GM23338 (cell line): Measurements from ENCODE around the gene USP21. TPM values are rescaled to one million over a fixed set of nuclear protein-coding genes. Genes with fewer than 3 reads are reported as not detected.
A peak's percentile ranks its signal among the peaks of the same experiment; 100 is the strongest.

Experiments used
- ATAC-seq: fragments of 200-7000 bp; cut with Tn5 transposase; 3 replicates; pipeline ENCODE4 v1.9.1; 2020
- DNase-seq: peaks from one replicate; pipeline ENCODE4 v3.0.0-alpha.2; 2015; ENCODE audit warnings: low spot score
- H2AFZ ChIP-seq: fragments of 200-600 bp; sonication (generic); 2 replicates; pipeline ENCODE4 v1.8.0; 2016; ENCODE audit warnings: antibody characterized with exemption, mild to moderate bottlenecking, moderate library complexity
- H3F3A ChIP-seq: fragments of 200-600 bp; sonication (generic); replicated peaks from 2 replicates; pipeline ENCODE4 v1.8.0; 2017; ENCODE audit warnings: antibody characterized with exemption, mixed run types, low read depth
- H3K27ac ChIP-seq: fragments of 200-600 bp; sonication (generic); 2 replicates; pipeline ENCODE4 v1.6.1; 2016; ENCODE audit warnings: low read depth
- H3K27me3 ChIP-seq: fragments of 200-600 bp; sonication (generic); 2 replicates; pipeline ENCODE4 v1.8.0; 2016; ENCODE audit warnings: mild to moderate bottlenecking, mixed run types, moderate library complexity; ENCODE audit not compliant: insufficient read depth
- H3K36me3 ChIP-seq: fragments of 200-600 bp; sonication (generic); 2 replicates; pipeline ENCODE4 v1.8.0; 2016; ENCODE audit warnings: mild to moderate bottlenecking; ENCODE audit not compliant: insufficient read depth
- H3K4me1 ChIP-seq: fragments of 200-600 bp; sonication (generic); 2 replicates; pipeline ENCODE4 v1.8.0; 2016; ENCODE audit warnings: mild to moderate bottlenecking, moderate library complexity; ENCODE audit not compliant: insufficient read depth
- H3K4me2 ChIP-seq: fragments of 200-600 bp; sonication (generic); 2 replicates; pipeline ENCODE4 v1.7.1; 2017; ENCODE audit warnings: mixed run types
- H3K4me3 ChIP-seq: fragments of 200-600 bp; sonication (generic); 2 replicates; pipeline ENCODE4 v1.6.1; 2016; ENCODE audit warnings: mixed run types
- H3K79me2 ChIP-seq: fragments of 200-600 bp; sonication (generic); replicated peaks from 2 replicates; pipeline ENCODE4 v1.8.0; 2017; ENCODE audit warnings: mild to moderate bottlenecking; ENCODE audit not compliant: insufficient read depth
- H3K9me2 ChIP-seq: fragments of 200-600 bp; sonication (generic); 2 replicates; pipeline ENCODE4 v1.8.0; 2017; ENCODE audit not compliant: insufficient read depth
- H4K20me1 ChIP-seq: fragments of 200-600 bp; sonication (generic); replicated peaks from 2 replicates; pipeline ENCODE4 v1.8.0; 2017; ENCODE audit warnings: mild to moderate bottlenecking; ENCODE audit not compliant: insufficient read depth
- H3K27ac Mint-ChIP-seq: 2 replicates; pipeline ENCODE4 v1.8.0; 2020; ENCODE audit warnings: inconsistent platforms, mild to moderate bottlenecking, moderate library complexity, mixed read lengths
- H3K27me3 Mint-ChIP-seq: 3 replicates; pipeline ENCODE4 v1.8.0; 2022; ENCODE audit warnings: low read depth, mild to moderate bottlenecking, moderate library complexity, mixed read lengths, inconsistent platforms; ENCODE audit not compliant: insufficient read depth, poor library complexity
- H3K36me3 Mint-ChIP-seq: 3 replicates; pipeline ENCODE4 v1.8.0; 2021; ENCODE audit warnings: low read depth, mild to moderate bottlenecking, inconsistent platforms, moderate library complexity, mixed read lengths
- H3K4me1 Mint-ChIP-seq: 3 replicates; pipeline ENCODE4 v1.8.0; 2020; ENCODE audit warnings: mild to moderate bottlenecking, inconsistent platforms, mixed read lengths
- H3K4me3 Mint-ChIP-seq: 3 replicates; pipeline ENCODE4 v1.8.0; 2021; ENCODE audit warnings: moderate library complexity, mild to moderate bottlenecking, inconsistent platforms, mixed read lengths
- H3K9me3 Mint-ChIP-seq: 3 replicates; pipeline ENCODE4 v1.8.0; 2020; ENCODE audit warnings: moderate library complexity, mild to moderate bottlenecking, inconsistent platforms, mixed read lengths
- CREB1 ChIP-seq: fragments of 250-450 bp; sonication (Bioruptor Pico); IDR thresholded peaks from 2 replicates; pipeline ENCODE4 v1.5.0; 2020; ENCODE audit warnings: low read depth, mild to moderate bottlenecking, moderate library complexity
- EZH2 ChIP-seq: fragments of 200-600 bp; sonication (generic); IDR thresholded peaks from one replicate; pipeline ENCODE4 v1.8.0; 2017; ENCODE audit warnings: antibody characterized with exemption, mild to moderate bottlenecking, low read depth; ENCODE audit not compliant: unreplicated experiment
- EZH2phosphoT487 ChIP-seq: fragments of 200-600 bp; sonication (generic); IDR thresholded peaks from one replicate; pipeline ENCODE4 v1.8.1; 2018; ENCODE audit warnings: antibody characterized with exemption; ENCODE audit not compliant: unreplicated experiment
- JUNB ChIP-seq: IDR thresholded peaks from one replicate; pipeline ENCODE4 v1.6.1; 2016; ENCODE audit warnings: antibody characterized with exemption; ENCODE audit not compliant: unreplicated experiment
- NANOG ChIP-seq: IDR thresholded peaks from 2 replicates; pipeline ENCODE4 v1.6.1; 2016; ENCODE audit warnings: antibody characterized with exemption, borderline replicate concordance
- POLR2AphosphoS5 ChIP-seq: IDR thresholded peaks from 2 replicates; pipeline ENCODE4 v1.6.1; 2016; ENCODE audit warnings: antibody characterized with exemption, low read depth
- STAT1 ChIP-seq: IDR thresholded peaks from one replicate; pipeline ENCODE4 v1.6.1; 2016; ENCODE audit warnings: antibody characterized with exemption; ENCODE audit not compliant: unreplicated experiment
- ZNF114 ChIP-seq: fragments of 250-450 bp; sonication (Bioruptor Pico); IDR thresholded peaks from 2 replicates; pipeline ENCODE4 v1.5.0; 2020; ENCODE audit warnings: mild to moderate bottlenecking, moderate library complexity
- ZNF331 ChIP-seq: fragments of 250-450 bp; sonication (Bioruptor Pico); IDR thresholded peaks from 2 replicates; pipeline ENCODE4 v1.5.0; 2020; ENCODE audit warnings: low read depth, mild to moderate bottlenecking, moderate library complexity
- polyA plus RNA-seq: library from polyadenylated mRNA; unstranded; fragments of >200 nt; fragmentation: Nextera tagmentation; extraction: Ambion mirVana; gene quantifications from 2 replicates; pipeline ENCODE4 v1.2.1, GENCODE V29; 2016
- total RNA-seq: library from RNA; depleted of rRNA; stranded (reverse); fragments of >200 nt; shearing (Covaris generic); gene quantifications from 2 replicates; pipeline ENCODE4 v1.2.3, GENCODE V29; 2014
- TF ChIP-seq, protein P1 (sequence below): IDR thresholded peaks from one replicate; pipeline ENCODE4 v1.6.1; 2018; ENCODE audit warnings: antibody characterized with exemption; ENCODE audit not compliant: unreplicated experiment
- TF ChIP-seq, protein P2 (sequence below), 2 experiments: fragments of 200-600 bp in 1 of 2; sonication (generic) in 1 of 2; conservative IDR thresholded peaks; 2 replicates each; pipeline versions ENCODE4 v1.5.1 to v1.6.1; 2016 to 2017; ENCODE audit warnings: antibody characterized with exemption in 2 of 2, low read depth in 2 of 2, mild to moderate bottlenecking in 2 of 2, moderate library complexity in 1 of 2
- TF ChIP-seq, protein P3 (sequence below): fragments of 250-450 bp; sonication (Bioruptor Pico); IDR thresholded peaks from 2 replicates; pipeline ENCODE4 v1.5.0; 2020; ENCODE audit warnings: mild to moderate bottlenecking, moderate library complexity
- TF ChIP-seq, protein P4 (sequence below): IDR thresholded peaks from 2 replicates; pipeline ENCODE4 v1.6.1; 2016; ENCODE audit warnings: antibody characterized with exemption

USP21 gene
- total and polyA plus RNA-seq, 2 experiments from 2014 or later: 17.9 to 25.6 TPM

DNA sequence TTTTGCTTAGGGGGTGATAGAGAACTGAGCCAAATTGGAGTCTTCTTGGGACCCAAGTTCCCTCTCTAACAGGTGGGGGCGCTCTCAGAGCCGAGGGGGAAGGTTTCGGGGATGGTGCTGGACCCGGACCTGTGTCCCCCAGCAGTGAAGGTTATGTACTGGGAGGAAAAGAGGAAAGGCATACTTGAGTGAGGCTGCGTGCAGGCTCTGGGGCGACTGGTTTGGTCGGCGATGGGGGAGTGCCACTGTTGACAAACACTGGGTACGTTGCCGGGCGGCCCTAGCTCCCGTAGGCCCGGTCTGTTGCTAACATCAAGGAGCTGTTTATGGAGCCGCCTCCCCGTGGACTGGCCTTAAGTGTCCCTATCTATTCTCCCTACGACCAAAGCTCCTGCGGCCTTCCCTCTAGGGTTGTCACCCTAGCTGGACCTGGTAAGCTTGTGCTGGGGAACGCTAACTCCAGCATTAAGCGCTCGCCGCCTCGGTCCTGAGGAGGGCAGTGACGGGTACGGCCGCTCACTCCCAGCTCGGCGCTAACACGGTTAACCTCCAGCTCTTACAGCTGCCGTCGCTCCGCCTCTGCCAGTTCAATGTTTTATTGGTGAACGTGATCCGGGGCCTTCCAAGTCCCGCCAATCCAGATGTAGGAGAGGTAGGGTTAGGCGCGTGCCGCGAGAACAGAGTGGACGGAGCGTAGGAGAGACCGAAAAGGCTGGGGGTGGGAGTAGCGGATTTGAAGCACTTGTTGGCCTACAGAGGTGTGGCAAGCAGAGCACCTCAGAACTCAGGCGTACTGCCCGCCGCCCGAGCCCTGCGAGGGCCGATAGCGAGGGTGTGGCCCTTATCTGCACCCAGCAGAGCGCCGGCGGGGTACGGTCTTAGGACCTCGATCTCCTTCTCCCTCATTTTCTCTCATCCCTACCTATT is 6.7 kb downstream of the USP21 start, which contains the start of gene PPOX:
TSS of gene PPOX (plus strand) at position 685 of the 927 bp plus-strand sequence. CDS start 422 bp downstream, outside the sequence.
- Mint-ChIP-seq H3K4me3 (peak within 1 kb of the TSS; percentile 84), H3K27ac (peak within 1 kb of the TSS; percentile 95), H3K27me3 (peaks cover 22% of the 10 kb centered on the region), H3K36me3 (peaks cover 32% of the 10 kb centered on the region), H3K9me3 (no peaks in the 10 kb centered on the region), H3K4me1 (peaks cover 16% of the 10 kb centered on the region)
- H3F3A ChIP-seq: peaks cover 20% of the 10 kb centered on the region
- DNase-seq (peak; percentile 99), ATAC-seq (peak; percentile 94)
- no peaks in the 10 kb centered on the region; the same call in none of the 2 replicates for H3K36me3 ChIP-seq
- peak within 1 kb of the TSS; percentile 21 for H3K27ac ChIP-seq
- peak within 1 kb of the TSS; percentile 56 for H2AFZ ChIP-seq
- H3K27me3 ChIP-seq: no peaks in the 10 kb centered on the region
- H3K4me1 ChIP-seq: peaks cover 7% of the 10 kb centered on the region; the same call in 1 of the 2 replicates
- peak within 1 kb of the TSS; percentile 89 for H3K4me2 ChIP-seq
- H3K9me2 ChIP-seq: no peaks in the 10 kb centered on the region
- H3K4me3 ChIP-seq: peak within 1 kb of the TSS; percentile 80
- no peaks in the 10 kb centered on the region; the same call in 1 of the 2 replicates for H4K20me1 ChIP-seq
- TF ChIP-seq, protein P1, sequence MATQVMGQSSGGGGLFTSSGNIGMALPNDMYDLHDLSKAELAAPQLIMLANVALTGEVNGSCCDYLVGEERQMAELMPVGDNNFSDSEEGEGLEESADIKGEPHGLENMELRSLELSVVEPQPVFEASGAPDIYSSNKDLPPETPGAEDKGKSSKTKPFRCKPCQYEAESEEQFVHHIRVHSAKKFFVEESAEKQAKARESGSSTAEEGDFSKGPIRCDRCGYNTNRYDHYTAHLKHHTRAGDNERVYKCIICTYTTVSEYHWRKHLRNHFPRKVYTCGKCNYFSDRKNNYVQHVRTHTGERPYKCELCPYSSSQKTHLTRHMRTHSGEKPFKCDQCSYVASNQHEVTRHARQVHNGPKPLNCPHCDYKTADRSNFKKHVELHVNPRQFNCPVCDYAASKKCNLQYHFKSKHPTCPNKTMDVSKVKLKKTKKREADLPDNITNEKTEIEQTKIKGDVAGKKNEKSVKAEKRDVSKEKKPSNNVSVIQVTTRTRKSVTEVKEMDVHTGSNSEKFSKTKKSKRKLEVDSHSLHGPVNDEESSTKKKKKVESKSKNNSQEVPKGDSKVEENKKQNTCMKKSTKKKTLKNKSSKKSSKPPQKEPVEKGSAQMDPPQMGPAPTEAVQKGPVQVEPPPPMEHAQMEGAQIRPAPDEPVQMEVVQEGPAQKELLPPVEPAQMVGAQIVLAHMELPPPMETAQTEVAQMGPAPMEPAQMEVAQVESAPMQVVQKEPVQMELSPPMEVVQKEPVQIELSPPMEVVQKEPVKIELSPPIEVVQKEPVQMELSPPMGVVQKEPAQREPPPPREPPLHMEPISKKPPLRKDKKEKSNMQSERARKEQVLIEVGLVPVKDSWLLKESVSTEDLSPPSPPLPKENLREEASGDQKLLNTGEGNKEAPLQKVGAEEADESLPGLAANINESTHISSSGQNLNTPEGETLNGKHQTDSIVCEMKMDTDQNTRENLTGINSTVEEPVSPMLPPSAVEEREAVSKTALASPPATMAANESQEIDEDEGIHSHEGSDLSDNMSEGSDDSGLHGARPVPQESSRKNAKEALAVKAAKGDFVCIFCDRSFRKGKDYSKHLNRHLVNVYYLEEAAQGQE: no peak
- TF ChIP-seq NANOG (no peak), EZH2phosphoT487 (no peak), ZNF114 (CRISPR knock-in tag) (no peak), POLR2AphosphoS5 (peak; percentile 68), ZNF331 (CRISPR knock-in tag) (no peak), EZH2 (no peak), CREB1 (CRISPR knock-in tag) (no peak), JUNB (no peak), STAT1 (no peak)
- TF ChIP-seq, protein P2, sequence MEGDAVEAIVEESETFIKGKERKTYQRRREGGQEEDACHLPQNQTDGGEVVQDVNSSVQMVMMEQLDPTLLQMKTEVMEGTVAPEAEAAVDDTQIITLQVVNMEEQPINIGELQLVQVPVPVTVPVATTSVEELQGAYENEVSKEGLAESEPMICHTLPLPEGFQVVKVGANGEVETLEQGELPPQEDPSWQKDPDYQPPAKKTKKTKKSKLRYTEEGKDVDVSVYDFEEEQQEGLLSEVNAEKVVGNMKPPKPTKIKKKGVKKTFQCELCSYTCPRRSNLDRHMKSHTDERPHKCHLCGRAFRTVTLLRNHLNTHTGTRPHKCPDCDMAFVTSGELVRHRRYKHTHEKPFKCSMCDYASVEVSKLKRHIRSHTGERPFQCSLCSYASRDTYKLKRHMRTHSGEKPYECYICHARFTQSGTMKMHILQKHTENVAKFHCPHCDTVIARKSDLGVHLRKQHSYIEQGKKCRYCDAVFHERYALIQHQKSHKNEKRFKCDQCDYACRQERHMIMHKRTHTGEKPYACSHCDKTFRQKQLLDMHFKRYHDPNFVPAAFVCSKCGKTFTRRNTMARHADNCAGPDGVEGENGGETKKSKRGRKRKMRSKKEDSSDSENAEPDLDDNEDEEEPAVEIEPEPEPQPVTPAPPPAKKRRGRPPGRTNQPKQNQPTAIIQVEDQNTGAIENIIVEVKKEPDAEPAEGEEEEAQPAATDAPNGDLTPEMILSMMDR (conservative IDR thresholded peaks at IDR 0.05; ENCODE audit: low read depth in 2 of 2): peak; percentile 68 to 69
- TF ChIP-seq, protein P3, sequence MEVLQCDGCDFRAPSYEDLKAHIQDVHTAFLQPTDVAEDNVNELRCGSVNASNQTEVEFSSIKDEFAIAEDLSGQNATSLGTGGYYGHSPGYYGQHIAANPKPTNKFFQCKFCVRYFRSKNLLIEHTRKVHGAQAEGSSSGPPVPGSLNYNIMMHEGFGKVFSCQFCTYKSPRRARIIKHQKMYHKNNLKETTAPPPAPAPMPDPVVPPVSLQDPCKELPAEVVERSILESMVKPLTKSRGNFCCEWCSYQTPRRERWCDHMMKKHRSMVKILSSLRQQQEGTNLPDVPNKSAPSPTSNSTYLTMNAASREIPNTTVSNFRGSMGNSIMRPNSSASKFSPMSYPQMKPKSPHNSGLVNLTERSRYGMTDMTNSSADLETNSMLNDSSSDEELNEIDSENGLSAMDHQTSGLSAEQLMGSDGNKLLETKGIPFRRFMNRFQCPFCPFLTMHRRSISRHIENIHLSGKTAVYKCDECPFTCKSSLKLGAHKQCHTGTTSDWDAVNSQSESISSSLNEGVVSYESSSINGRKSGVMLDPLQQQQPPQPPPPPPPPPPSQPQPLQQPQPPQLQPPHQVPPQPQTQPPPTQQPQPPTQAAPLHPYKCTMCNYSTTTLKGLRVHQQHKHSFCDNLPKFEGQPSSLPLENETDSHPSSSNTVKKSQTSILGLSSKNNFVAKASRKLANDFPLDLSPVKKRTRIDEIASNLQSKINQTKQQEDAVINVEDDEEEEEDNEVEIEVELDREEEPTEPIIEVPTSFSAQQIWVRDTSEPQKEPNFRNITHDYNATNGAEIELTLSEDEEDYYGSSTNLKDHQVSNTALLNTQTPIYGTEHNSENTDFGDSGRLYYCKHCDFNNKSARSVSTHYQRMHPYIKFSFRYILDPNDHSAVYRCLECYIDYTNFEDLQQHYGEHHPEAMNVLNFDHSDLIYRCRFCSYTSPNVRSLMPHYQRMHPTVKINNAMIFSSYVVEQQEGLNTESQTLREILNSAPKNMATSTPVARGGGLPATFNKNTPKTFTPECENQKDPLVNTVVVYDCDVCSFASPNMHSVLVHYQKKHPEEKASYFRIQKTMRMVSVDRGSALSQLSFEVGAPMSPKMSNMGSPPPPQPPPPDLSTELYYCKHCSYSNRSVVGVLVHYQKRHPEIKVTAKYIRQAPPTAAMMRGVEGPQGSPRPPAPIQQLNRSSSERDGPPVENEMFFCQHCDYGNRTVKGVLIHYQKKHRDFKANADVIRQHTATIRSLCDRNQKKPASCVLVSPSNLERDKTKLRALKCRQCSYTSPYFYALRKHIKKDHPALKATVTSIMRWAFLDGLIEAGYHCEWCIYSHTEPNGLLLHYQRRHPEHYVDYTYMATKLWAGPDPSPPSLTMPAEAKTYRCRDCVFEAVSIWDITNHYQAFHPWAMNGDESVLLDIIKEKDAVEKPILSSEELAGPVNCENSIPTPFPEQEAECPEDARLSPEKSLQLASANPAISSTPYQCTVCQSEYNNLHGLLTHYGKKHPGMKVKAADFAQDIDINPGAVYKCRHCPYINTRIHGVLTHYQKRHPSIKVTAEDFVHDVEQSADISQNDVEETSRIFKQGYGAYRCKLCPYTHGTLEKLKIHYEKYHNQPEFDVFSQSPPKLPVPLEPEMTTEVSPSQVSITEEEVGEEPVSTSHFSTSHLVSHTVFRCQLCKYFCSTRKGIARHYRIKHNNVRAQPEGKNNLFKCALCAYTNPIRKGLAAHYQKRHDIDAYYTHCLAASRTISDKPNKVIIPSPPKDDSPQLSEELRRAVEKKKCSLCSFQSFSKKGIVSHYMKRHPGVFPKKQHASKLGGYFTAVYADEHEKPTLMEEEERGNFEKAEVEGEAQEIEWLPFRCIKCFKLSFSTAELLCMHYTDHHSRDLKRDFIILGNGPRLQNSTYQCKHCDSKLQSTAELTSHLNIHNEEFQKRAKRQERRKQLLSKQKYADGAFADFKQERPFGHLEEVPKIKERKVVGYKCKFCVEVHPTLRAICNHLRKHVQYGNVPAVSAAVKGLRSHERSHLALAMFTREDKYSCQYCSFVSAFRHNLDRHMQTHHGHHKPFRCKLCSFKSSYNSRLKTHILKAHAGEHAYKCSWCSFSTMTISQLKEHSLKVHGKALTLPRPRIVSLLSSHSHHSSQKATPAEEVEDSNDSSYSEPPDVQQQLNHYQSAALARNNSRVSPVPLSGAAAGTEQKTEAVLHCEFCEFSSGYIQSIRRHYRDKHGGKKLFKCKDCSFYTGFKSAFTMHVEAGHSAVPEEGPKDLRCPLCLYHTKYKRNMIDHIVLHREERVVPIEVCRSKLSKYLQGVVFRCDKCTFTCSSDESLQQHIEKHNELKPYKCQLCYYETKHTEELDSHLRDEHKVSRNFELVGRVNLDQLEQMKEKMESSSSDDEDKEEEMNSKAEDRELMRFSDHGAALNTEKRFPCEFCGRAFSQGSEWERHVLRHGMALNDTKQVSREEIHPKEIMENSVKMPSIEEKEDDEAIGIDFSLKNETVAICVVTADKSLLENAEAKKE: no peak
- TF ChIP-seq, protein P4, sequence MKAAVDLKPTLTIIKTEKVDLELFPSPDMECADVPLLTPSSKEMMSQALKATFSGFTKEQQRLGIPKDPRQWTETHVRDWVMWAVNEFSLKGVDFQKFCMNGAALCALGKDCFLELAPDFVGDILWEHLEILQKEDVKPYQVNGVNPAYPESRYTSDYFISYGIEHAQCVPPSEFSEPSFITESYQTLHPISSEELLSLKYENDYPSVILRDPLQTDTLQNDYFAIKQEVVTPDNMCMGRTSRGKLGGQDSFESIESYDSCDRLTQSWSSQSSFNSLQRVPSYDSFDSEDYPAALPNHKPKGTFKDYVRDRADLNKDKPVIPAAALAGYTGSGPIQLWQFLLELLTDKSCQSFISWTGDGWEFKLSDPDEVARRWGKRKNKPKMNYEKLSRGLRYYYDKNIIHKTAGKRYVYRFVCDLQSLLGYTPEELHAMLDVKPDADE: peak; percentile 74
- H3K79me2 ChIP-seq: no peaks in the 10 kb centered on the region
